Erythroblast (primary cell): ENCODE data around the gene SLC25A51.

ENCODE experiments used
- GATA1 ChIP-seq: IDR thresholded peaks from 2 replicates; pipeline ENCODE4 v1.6.1; 2011; ENCODE audit warnings: low read depth, mild to moderate bottlenecking, control low read depth, low read length, moderate library complexity
- POLR2A ChIP-seq: IDR thresholded peaks from 2 replicates; pipeline ENCODE4 v1.6.1; 2011; ENCODE audit warnings: mild to moderate bottlenecking, low read length

GRCh38 chr9:37870081-37870798 is 33.7 kb downstream of the SLC25A51 start:
- TF ChIP-seq POLR2A (no peak), GATA1 (no peak)
